Fibroblast of lung (primary cell): ENCODE measurements around the gene IQSEC3.

Source experiments
- CTCF ChIP-seq, 2 donors: IDR thresholded peaks in 1 of 2; conservative IDR thresholded peaks in 1 of 2; 1 replicate in 1 of 2; 2 replicates in 1 of 2; pipeline ENCODE4 v1.5.1; 2011 to 2012; ENCODE audit warnings: low read length in 2 of 2, control low read depth in 1 of 2, inconsistent platforms in 1 of 2, low read depth in 1 of 2, mild to moderate bottlenecking in 1 of 2
- EZH2 ChIP-seq: IDR thresholded peaks from 2 replicates; pipeline ENCODE4 v1.5.1; 2012; ENCODE audit warnings: low read length, control low read depth, mild to moderate bottlenecking; ENCODE audit errors: missing control alignments

- no peak for TF ChIP-seq CTCF (conservative IDR thresholded peaks at IDR 0.05 in 1 of 2, IDR thresholded peaks at IDR 0.05 in 1 of 2; ENCODE audit: low read depth in 1 of 2, low read length in 2 of 2)
- no peak for TF ChIP-seq EZH2
Observed at GRCh38 chr12:185576-185955, 119.0 kb downstream of the IQSEC3 start.
